AG04449 (cell line): Measurements from ENCODE around the gene ZNF415.

Source experiments
- CTCF ChIA-PET: fragments of 350-600 bp; formaldehyde crosslinking; extraction: SDS; loops from one replicate; lab custom pipeline; 2021; ENCODE audit warnings: antibody characterized with exemption; lab: Yijun Ruan, JAX
- POLR2A ChIA-PET: fragments of 400-600, 350-600 bp; formaldehyde crosslinking; extraction: SDS; loops from one replicate; lab custom pipeline; 2020; ENCODE audit warnings: antibody characterized with exemption, inconsistent platforms; lab: Yijun Ruan, JAX
- DNase-seq: peaks from one replicate; pipeline ENCODE4 v3.0.0-alpha.2; 2010; ENCODE audit warnings: low read depth, low spot score
- H3K4me3 ChIP-seq: 2 replicates; pipeline ENCODE4 v1.5.1; 2011; ENCODE audit warnings: low read depth, mild to moderate bottlenecking, control low read depth, low read length
- TF ChIP-seq, protein P1 (sequence below): IDR thresholded peaks from one replicate; pipeline ENCODE4 v1.5.1; 2011; ENCODE audit warnings: mild to moderate bottlenecking, moderate library complexity, low read length, control low read depth, inconsistent platforms; ENCODE audit not compliant: insufficient read depth; ENCODE audit errors: missing control alignments

ZNF415 gene

DNA sequence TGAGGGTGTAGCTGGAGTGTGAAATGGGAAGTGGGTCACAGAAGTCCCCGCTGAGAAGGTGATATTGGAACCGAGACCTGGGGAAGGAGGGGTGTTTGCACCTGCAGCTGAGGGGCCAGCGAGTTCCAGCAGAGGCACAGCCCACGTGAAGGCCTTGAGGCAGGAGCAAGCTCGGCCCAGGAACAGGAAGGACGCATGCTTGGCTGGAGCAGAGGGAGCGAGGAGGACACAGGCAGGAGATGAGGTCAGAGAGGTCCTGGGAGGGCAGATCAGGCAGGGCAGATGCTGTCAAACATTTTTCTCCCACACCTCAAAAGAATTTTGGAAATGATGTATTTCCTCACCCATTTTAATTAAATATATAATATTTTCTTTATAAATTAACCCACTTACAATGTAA is 9.3 kb downstream of the ZNF415 start:
- TF ChIP-seq, protein P1, sequence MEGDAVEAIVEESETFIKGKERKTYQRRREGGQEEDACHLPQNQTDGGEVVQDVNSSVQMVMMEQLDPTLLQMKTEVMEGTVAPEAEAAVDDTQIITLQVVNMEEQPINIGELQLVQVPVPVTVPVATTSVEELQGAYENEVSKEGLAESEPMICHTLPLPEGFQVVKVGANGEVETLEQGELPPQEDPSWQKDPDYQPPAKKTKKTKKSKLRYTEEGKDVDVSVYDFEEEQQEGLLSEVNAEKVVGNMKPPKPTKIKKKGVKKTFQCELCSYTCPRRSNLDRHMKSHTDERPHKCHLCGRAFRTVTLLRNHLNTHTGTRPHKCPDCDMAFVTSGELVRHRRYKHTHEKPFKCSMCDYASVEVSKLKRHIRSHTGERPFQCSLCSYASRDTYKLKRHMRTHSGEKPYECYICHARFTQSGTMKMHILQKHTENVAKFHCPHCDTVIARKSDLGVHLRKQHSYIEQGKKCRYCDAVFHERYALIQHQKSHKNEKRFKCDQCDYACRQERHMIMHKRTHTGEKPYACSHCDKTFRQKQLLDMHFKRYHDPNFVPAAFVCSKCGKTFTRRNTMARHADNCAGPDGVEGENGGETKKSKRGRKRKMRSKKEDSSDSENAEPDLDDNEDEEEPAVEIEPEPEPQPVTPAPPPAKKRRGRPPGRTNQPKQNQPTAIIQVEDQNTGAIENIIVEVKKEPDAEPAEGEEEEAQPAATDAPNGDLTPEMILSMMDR, result no peak
- H3K4me3 ChIP-seq, result no peak overlapping the region
- ChIA-PET POLR2A (no interaction called here), CTCF (interaction anchor here (0.6 kb wide), 1 partner anchor 301 kb away, joined by 3 read pairs; no protein-coding TSS in a partner anchor)
- DNase-seq, result no peak

DNA sequence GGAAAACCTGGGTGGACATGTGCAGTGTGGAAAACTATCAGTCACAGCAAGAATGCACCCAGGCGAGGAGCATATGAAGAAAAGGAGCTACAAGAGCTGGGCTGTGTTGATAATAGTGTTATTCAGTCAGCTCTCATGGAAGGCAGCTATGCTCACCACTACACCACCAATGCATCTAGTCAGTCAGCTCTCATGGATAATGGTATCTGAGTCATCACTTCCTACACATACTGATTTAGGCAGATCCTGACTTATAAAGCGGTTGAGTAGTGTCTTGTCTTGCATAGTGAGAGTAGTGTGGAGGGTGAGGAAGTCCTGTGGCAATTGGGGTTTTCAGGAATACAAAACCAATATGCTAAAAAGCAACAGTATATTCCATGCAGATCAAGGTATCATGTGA is 20.4 kb downstream of the ZNF415 start:
- POLR2A ChIA-PET, result no interaction called here
- CTCF ChIA-PET, result no interaction called here
- TF ChIP-seq, protein P1, result no peak
- no peak for DNase-seq
- no peak overlapping the region for H3K4me3 ChIP-seq

DNA sequence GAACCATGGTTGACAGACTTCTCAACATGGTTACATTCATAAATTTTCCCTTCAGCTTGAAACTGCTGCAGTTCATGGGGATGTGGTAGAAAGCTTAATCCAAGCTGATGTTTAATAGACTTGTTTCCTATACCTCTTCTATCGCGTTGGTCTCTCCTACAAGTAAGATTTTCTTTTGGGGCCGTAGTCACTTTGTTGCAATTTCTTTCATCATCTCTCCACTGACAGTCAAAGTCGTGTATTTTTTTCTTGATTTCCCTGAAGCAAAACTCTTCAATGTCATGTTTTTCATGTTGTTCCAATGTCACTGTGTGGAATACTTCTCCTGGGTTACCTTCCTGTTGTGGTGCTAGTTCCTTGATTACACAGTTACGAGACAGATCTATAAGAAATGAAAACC is 23.2 kb downstream of the ZNF415 start:
- TF ChIP-seq, protein P1, result no peak
- CTCF ChIA-PET, result no interaction called here
- no peak for DNase-seq
- POLR2A ChIA-PET, result no interaction called here
- H3K4me3 ChIP-seq, result no peak overlapping the region

DNA sequence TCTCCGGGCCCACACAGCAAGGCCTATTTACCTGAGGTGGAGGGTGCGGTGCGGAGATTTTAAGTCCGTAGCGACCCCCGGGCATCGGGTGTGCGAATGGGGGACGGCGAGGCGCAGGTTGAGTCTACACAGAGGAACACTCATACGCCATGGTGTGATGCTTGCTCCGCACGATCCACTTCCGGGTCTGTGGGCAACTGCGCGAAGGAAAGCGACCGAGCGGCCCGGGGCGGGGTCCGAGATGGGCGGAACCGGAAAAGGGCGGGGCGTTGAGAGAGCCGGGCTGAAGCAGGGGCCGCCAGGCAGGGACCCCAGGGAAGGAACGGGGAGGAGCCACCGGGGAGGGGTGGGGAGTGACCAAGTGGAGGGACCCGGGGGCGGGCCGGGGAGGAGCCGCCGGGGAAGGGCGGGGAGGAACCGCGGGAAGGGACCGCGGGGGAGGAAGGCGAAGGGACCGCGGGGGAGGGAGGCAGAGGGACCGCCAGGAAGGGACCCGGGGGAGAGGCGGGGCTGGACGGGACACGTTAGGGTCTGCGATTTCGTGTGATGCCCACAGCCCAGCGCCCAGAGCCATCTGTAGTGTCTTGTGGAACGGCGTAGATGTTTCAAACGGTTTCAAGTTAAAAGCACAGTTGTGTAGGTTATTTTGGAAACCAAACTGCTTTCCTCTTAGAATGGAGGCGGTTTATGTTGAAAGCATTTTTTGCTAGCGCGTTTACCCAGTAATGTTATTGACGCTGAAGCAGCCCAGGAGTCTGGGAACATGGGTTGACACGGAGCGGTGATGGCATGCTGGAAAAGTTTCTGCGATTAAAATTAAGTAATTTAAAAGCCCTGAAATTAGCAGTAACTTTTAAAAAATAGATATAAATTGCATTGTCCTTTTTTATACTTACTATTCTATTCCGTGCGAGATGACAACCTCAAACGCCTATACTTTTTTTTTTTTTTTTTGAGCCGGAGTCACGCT is 29.2 kb downstream of the ZNF415 start, which contains the start of gene ZNF160:
Gene ZNF160, minus strand, starts transcription at position 189 of the 970 bp plus-strand sequence. CDS start 17,146 bp downstream, outside the sequence.
- POLR2A ChIA-PET, result interaction anchor here (0.6 kb wide), 1 partner anchor 169 kb away, joined by 3 read pairs; no protein-coding TSS in a partner anchor
- CTCF ChIA-PET, result no interaction called here
- peak within 1 kb of the TSS; percentile 92 for H3K4me3 ChIP-seq
- TF ChIP-seq, protein P1, result no peak
- peak; percentile 65 for DNase-seq

DNA sequence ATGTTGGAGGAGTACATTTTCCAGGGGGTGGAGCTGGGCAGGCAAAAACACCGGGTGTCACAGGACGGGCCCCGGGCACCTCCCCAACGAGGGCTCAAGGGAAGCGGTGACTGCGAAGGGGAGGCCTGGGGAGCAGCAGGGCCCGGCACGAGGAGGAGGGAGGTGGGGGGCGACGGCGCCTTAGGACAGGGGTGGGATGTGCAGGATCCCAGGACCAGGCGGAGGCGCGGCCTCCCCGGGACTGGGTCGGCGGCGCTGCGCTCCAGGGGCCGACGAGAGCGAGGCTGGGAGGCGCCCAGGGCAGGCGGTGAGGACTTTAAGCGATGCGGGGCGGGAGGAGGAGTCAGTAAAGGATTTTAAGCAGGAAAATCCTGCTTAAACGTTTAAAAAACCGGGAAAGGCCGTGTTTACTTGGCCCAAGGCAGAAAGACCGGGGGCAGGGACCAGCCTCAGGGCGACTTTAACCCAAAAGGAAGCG is 29.9 kb downstream of the ZNF415 start:
- no peak for DNase-seq
- H3K4me3 ChIP-seq, result peak overlapping the region; percentile 92
- CTCF ChIA-PET, result no interaction called here
- POLR2A ChIA-PET, result interaction anchor here (0.6 kb wide), 1 partner anchor 168 kb away, joined by 3 read pairs; no protein-coding TSS in a partner anchor
- TF ChIP-seq, protein P1, result no peak
